OCI-M1 (cell line): ENCODE data around the gene DAPK1.

ENCODE experiments used
- DNase-seq: peaks from one replicate; lab custom pipeline; 2025; lab: John Stamatoyannopoulos, UW

The DAPK1 gene

DNA sequence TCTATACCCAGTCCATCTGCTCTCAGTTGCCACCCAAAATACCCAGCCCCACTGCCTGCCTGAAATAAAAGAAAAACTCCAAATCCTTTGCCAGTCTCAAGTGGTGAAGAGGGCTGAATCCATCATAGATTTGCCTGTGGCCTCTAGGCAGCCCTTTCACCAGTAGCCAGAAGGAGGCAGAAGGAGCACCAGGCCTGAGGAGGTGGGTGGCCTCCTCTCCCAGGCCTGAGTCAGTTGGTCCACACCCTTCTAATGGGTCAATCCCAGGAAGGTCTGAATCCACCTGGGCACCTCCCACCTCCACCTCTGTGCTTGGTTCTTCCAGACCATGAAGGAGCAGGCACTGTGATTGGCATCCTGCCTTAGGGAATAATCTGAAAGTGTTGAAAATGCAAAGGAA lies 97.0 kb downstream of the DAPK1 start:
- no peak for DNase-seq

DNA sequence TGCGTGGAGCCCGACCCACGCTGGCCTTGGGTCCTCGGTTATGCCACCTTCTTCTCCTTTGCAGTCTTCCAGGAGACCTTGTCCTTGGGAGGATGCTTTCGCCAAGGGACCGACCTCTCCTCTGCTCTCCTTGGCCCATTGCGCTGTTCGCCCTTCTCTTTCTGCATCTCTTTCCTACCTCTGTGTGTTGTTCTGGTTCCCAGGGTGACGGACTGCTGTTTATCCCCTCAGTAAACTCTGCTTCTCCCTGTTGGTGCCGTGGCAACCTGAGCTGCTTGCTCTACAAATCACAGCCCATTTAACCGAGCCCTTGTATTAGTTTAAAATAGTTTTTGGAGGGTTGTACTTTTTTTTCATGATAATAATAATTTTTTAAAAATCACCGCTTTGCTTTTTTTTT lies 97.9 kb downstream of the DAPK1 start:
- DNase-seq = no peak

DNA sequence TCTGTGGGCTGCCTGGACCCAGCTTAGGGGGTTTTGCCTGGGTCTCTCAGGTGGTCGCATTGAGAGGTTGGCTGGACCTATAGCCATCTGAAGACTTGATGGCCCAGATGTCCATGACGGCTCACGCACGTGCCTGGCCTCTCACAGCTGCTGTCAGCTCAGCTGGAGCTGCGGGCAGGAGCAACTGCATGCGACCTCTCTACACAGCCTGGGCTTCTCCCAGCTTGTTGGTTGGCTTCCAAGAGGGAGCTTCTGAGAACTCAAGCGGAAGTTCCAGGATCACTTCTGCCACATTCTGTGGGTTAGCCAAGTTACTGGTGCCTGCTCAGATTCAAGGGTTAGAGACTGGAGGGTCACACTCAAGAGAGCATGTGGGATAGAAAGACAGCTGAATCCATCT lies 99.2 kb downstream of the DAPK1 start:
- DNase-seq = no peak

DNA sequence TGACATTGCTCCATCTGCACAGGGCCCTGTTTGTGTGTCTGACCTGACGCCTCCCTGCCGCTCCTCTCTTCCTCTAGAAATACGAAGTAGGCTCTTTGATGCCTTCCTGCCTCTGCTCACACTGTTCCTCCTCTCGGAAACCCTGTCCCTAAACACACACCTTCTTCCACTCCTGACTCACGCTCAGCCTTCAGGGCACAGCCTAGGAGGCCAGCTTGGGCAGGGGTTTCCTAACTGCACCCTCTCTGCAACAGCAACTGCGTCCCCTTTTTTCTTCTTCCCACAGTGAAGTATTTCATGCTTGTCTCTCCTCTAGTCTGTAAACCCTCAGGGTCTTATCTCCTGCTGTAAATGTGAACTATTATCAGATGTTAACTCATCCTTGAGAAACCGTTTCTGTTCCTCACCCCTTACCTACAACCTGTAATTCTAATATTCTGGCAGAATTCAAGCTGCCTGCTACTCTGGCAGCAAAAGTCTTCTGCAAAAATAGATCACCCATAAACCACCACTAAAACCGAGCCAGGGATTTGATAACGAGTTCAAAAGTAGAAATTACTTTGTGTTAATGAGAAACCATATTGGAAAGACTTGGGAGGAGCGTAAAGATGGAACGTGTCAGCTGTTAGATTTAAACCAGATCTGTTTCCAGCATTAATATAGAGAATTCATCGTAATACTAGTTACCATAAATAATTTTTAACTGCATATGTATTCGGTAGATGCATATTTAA lies 100.2 kb downstream of the DAPK1 start:
- DNase-seq = no peak

DNA sequence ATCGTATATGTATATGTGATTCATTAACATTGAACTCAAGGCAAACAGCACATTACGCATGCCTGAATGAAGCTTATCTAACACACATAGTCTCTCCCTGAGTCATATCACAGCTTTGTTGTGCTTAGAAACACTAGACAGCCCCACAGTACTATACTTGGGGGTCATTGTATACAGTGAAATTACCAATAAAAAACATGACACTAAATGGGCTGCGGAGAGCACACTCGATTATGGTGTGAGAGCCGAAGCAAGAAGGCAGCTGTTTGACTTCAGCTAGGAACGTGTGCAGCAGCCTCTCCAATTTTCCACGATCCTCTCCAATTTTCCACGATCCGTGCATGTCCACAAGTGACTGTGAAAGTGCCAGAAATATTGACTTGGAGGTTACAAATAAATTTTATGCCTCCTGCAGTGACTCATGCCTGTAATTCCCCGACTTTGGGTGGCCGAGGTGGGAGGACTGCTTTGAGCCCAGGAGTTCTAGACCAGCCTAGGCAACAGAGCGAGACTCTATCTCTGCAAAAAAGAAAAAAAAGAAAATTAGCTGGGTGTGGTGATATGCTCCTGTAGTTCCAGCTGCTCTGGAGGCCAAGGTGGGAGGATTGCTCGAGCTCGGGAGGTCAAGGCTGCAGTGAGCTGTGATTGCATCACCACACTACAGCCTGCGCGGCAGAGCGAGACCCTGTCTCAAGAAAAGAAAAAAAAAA lies 102.4 kb downstream of the DAPK1 start:
- DNase-seq = no peak

DNA sequence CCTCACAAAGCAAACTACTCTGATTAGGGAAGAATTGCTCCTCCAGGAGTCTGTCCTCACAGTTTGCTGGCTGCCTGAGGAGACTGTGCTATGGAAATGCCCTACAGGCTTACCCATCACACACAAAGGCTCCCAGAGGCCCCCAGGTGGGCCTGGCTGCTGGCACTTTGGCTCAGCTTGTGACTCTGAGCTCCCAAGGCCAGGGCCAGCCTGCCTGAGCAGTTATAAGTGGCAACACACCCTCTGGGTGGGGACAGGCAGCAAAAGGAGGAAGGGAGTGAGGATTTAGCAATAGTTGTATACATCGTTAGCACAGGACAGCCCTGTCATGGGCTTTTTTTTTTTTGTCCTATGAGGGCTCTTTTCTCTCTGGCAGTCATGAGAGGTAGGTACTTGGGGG lies 103.5 kb downstream of the DAPK1 start:
- no peak for DNase-seq

DNA sequence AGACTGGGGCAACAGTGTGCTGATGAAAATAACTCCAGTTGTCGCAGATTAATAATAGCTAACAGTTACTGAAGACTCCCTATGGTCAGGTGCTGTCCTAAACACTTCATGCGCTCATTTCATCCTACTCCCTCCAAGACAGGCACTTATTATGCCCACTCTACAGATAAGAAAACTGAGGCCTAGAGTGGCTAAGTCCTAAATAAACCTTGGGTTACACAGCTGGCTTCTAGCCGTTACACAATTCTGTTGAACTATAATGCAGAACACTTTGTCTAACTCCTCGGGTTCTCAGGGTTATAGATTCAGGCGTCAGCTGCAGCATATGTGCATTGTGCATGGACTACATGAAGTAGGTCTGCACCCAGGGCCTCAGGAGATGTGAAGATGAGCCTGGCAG lies 103.9 kb downstream of the DAPK1 start:
- DNase-seq = no peak

DNA sequence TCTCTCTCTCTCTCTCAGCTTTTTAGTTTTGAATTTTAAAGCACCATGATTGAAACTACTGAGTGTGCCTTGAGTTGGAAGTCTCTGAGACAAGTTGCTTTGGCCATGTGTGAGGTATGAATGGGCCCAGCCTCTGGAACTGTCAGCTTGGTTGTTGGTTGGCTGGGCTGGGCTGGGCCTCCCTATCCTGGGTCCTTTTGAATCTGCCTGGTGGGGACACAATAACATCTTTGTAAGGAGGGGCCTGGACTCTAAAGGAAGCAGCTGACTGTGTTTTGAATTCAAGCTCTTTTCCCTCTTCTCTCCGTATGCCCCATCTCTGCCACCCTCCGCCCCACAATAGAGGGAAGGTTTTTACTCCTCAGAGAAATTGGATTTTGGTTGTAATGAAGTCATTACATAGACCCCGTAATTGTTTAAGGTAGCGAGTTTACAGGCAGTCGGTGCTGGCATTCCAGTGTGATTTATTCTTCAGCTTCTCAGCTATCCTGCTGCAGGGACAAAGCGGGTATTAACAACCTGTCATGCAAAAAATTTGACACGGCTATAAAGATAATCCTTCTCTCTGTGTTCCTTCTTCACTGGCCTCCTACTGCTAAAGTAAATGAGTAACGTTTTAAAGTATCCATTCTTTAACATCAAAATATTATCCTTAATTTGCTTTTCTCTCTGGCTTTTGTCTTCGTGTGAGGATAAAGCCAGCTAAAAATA lies 105.4 kb downstream of the DAPK1 start:
- DNase-seq = no peak

DNA sequence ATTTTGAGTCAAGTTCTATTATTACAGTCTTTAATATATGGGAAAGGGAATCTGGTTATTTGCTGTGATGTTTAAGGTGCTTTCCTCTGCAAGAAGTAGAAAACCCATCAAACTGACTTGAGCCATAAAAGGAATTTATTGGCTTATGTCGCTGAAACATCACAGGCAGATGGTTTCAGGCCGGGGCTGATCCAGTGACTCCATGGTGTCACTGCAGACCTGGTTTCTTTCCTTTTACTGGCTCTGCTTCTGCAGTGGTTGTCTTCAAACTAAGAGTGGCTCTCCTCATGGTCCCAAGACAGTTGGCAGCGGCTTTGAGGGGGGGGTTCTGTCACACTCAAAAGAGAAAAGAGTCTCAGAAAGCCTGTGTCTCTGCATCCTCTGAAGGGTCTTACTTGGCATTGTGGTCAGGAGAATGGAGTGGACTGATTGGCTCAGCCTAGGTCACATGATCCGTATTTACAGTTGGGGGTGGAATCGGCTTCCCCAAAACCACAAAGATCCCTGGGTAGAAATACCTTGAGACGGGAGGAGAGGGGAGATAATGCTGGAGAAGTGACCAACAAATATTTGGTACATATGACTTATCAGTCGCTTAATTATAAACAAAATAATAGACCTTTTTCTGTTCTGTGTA lies 106.3 kb downstream of the DAPK1 start:
- DNase-seq = no peak

DNA sequence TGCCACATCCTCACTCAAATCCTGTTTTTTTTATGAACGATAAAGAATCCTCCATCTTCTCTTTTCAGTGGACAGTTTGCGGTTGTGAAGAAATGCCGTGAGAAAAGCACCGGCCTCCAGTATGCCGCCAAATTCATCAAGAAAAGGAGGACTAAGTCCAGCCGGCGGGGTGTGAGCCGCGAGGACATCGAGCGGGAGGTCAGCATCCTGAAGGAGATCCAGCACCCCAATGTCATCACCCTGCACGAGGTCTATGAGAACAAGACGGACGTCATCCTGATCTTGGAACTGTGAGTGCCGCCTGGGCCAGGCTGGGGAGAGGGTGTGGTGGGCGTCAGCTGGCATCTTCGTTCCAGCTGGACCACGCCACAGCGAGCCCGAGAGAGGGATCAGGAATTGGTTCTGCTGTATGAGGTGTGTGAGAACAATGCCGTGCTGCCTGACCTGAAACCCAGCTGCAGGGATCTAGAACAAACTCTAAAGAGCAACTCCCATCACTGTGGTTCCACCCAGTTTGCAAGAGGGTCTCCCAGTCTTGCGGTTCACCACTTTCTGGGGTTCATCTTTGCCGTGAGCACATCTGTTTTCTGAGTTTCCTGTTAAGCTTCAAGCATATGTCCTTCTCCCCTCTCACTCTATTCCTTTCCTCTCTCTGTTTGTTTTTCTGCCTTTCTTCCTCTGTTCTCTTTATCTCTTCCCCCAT lies 107.4 kb downstream of the DAPK1 start:
- DNase-seq = no peak

DNA sequence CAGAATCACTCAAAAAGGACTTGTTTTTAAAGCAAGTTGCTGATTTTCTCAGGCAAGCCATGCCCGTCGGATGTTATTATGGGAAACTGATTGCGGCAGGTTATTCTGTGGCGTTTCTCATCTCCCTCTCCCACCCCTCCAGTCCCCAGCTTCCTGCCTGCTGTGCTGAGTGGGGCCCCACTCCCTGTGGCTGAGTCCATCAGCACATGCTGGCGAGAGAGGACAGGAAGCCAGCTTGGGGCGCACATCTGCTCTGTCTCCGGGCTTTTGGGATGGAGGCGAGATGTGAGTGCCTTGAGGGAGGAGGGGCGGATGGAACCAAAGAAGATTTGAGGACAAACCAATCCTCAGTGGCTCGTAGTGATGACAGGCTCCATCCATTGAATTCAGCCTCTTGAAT lies 108.0 kb downstream of the DAPK1 start:
- DNase-seq = no peak

DNA sequence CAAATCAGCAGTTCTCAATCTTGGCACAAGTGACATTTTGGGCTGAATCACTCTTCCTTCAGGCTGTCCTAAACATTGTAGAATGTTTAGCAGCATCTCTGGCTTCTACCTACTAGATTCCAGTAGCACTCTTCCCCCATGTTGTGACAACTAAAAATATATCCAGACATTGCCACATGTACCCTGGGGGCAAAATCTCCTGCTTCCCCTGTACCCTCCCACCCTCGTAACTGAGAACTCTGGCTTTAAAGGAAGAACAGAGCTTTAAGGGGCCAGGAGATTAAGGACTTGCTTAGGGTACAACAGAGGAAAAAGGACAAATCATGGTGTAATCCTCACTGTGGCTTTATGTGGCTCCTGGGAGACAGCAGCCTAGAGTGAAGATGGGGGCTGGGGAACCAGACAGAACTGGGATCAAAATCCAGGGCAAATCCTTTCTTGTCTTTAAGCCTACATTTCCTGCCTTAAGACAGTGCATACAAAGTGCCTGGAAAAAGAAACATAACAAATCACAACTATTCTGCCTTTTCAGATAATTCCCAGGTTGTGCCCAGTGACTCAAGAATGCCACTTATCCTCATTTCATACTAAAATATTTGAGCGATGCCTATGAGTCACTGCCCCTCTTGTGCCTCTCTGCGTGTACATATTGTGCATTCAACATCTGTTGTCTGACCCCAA lies 109.3 kb downstream of the DAPK1 start:
- DNase-seq = no peak

DNA sequence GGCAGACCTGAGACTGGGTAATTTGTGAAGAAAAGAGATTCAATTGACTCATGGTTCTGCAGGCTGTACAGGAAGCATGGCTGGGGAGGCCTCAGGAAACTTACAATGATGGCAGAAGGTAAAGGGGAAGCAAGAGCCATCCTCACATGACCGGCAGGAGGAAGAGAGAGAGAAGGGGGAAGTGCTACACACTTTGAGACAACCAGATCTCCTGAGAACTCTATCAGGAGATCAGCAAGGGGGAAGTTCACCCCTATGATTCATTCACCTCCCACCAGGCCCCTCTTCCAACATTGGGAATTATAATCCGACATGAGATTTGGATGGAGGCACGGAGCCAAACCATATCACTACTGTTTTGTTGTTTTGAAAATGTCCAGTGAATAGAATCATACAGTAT lies 110.2 kb downstream of the DAPK1 start:
- DNase-seq = no peak

DNA sequence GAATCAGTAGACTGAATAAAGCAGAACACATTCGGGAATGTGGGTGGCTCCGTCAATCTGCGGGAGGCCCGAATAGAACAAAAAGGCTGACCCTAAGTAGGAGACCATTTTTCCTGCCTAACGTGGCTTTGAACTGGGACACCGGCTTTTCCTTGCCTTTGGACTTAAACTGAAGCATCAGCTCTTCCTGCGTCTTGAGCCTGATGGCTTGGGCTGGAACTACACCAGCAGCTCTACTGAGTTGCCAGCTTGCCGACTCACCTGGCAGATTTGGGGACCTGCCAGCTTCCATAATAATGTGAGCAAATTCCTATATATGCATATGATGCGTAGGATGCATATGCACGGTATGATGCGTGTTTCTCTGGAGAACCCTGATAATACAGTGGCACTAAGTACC lies 111.3 kb downstream of the DAPK1 start:
- DNase-seq = no peak

DNA sequence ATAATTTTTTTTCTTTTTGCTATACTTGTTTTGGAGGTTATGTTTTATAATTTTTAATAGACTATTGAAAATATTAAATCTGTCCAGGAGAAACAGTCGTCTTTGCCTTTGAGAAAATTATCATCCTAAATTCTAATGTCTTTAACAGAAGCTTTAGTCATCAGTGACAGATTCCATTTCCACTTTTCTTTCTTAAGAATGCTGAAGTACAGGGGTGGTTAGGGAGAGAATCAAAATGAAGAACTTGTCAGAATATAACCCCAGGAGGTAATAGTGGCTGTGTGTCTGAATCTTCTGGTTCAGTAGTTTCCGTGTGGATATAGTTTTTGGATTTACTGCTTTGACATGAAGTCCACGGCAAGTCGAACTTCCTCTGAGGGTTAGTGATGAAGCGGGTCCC lies 111.8 kb downstream of the DAPK1 start:
- no peak for DNase-seq

DNA sequence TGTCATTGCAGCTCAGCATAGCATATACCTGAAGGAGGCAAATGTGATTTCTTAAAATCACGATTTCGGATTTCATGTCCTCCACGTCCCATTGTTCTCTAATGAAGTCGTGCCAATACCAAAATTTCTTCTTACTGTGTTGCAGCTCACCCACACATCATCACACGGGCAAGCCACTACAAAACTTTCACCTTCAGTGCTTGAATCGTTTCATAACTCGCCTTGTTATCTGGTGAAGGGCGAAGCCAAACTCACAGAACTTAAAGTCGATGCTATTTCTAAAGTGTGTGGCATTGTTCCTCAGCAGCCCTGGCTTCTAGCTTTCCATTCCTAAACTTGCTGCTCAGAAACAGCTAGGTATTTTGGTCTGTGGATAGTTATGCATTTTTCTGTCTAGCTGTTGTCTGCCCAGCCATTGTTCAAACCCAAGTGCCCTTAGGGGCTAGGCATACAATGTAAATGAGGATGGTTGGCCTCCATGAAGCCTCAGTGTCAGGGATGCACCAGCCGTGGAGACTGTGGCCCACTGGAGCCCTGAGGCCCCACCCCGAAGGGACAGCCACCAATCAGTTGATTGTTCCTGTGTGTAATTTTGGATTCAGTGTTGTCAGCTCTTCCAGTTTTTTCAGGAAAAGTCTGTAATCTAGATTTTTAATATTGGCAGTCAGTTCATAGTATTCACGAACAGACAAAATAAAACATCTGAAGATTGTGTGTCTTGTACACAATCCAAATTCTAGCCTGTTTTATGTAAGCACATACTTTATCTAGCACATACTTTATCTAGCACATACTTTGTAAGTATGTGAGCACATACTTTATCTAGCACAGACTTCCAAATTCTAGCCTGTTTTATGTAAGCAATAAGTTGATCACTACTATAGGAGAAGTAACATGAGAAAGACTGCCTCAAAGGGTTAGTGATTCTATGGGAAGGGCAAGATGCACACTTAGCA lies 112.8 kb downstream of the DAPK1 start:
- no peak for DNase-seq

DNA sequence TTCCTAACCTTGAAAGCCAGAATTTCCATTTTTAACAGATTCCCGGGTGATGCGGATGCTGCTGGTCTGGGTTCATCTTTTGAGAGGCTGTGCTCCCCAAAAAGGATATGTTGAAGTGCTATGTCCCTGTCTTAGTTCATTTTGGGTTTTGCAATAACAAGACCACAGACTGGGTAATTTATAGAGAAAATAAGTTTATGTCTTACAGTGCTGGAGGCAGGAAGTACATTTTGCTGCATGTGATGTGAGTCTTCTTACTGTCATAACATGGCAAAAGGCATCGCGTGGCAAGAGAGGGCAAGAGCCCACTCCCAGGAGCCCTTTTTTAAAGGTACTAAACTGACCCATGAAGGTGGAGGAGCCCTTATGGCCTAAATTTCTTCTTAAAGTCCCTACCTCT lies 114.1 kb downstream of the DAPK1 start:
- no peak for DNase-seq

DNA sequence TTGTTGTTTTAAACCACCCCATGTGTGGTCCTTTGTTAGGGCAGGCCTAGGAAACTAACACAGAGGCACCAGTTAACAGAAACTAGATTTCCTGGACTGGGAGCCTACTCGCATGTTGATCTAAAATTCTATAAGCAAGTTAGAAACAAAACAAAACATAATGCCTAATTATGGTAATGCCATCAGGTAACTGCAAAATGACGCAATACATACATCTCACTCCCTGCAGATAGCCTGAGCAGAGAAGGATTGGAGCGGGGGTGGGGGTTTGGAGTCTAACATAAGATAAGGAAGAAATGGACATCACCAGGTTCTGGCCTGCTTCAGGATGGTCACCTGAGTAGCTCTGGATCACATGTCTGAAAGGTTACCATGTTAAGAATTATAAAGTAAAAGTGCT lies 114.9 kb downstream of the DAPK1 start:
- peak; percentile 7 for DNase-seq

DNA sequence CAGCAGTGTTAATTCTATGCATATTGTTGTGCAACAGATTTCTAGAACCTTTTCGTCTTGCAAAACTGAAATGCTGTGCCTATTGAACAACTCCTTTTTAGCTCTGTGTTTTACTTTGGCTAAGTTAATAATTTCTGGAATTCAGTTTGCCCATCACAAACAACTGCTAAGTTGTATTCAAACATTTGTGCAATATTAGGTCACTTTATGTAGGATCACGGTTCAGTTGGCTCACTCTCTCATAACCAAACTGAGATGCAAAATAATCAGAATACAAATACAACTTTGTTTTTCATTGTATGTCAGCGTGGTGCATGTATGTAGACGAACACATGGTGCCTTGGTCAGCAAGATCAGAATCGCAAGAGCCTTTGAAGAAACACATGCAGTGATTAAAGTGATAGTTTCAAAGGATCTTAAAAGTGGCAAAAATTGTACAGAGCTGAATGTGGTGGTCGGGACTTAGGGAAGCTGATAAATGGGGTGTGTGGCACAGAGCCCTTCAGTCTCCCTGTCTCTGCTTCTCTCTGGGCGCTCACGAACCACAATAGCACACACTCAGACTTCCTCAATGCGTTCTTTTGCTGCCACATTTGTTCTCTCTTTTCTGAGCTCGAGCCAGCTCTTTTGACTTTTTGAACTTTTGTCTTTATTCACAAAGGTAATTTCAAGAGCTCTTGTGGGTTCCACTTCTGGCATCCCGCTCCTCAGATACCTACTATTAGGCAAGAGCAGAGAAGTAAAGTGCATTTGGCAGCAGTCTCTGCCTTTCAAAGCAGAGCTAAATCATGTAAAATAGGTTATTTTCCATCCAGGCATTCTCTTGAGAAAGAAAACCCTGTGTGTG lies 115.8 kb downstream of the DAPK1 start:
- no peak for DNase-seq
